SIG-M5 treated with dmso at 0.1 percent for 504 hours (cell line): ENCODE results near the gene ODAD3.
"Not testable (repeated sequence)": the region's sequence is repeated elsewhere in the genome, so short reads cannot be mapped to it uniquely, and the experiment has no call there.

Experiments used
- DNase-seq: peaks from one replicate; lab custom pipeline; 2025; ENCODE audit not compliant: unreplicated experiment; lab: John Stamatoyannopoulos, UW

ODAD3 gene

GRCh38 chr19:11435057-11435832 lies at the start of gene ODAD3, which contains the start of gene PRKCSH:
ODAD3 (minus strand) TSS chr19:11435121; CDS start chr19:11435016, 105 bp downstream.
PRKCSH (plus strand) TSS chr19:11435635; CDS start chr19:11436118, 483 bp downstream.
- peak; percentile 99 for DNase-seq

- no peak for DNase-seq
These were observed 48.6 kb upstream of the ODAD3 start for GRCh38 chr19:11483366-11484111.

- peak; percentile 81 for DNase-seq
These were observed 47.6 kb upstream of the ODAD3 start for GRCh38 chr19:11482384-11483050.

- DNase-seq, result peak; percentile 91
These were observed 46.8 kb upstream of the ODAD3 start for GRCh38 chr19:11481534-11482383.

- no peak for DNase-seq
These were observed 46.0 kb upstream of the ODAD3 start, which contains the start of gene ELAVL3 for GRCh38 chr19:11480715-11481533. ELAVL3 (minus strand) TSS chr19:11481046; CDS start chr19:11480608, 438 bp downstream.

- no peak for DNase-seq
These were observed 45.2 kb upstream of the ODAD3 start for GRCh38 chr19:11479898-11480714.

- DNase-seq, result peak; percentile 9
These were observed 44.4 kb upstream of the ODAD3 start for GRCh38 chr19:11479090-11479897.

- peak; percentile 47 for DNase-seq
These were observed 43.5 kb upstream of the ODAD3 start for GRCh38 chr19:11478167-11479089.

GRCh38 chr19:11475861-11476260 lies 40.9 kb upstream of the ODAD3 start:
- DNase-seq, result no peak

GRCh38 chr19:11475343-11475742 lies 40.4 kb upstream of the ODAD3 start:
- not testable (repeated sequence) for DNase-seq

GRCh38 chr19:11473725-11474124 lies 38.8 kb upstream of the ODAD3 start:
- DNase-seq, result no peak

GRCh38 chr19:11468266-11468845 lies 33.4 kb upstream of the ODAD3 start:
- not testable (repeated sequence) for DNase-seq

- DNase-seq, result no peak
These were observed 30.7 kb upstream of the ODAD3 start for GRCh38 chr19:11465600-11465999.

GRCh38 chr19:11464333-11465265 lies 29.7 kb upstream of the ODAD3 start:
- DNase-seq, result no peak

GRCh38 chr19:11463391-11463790 lies 28.5 kb upstream of the ODAD3 start:
- DNase-seq, result no peak
